ENCODE results near the gene TNFSF10. TPM values are rescaled to one million over a fixed set of nuclear protein-coding genes. Genes with fewer than 3 reads are reported as not detected.

Gene TNFSF10
- total and polyA plus RNA-seq, 2 experiments from 2014 or later = 13.0 to 21.3 TPM

DNA sequence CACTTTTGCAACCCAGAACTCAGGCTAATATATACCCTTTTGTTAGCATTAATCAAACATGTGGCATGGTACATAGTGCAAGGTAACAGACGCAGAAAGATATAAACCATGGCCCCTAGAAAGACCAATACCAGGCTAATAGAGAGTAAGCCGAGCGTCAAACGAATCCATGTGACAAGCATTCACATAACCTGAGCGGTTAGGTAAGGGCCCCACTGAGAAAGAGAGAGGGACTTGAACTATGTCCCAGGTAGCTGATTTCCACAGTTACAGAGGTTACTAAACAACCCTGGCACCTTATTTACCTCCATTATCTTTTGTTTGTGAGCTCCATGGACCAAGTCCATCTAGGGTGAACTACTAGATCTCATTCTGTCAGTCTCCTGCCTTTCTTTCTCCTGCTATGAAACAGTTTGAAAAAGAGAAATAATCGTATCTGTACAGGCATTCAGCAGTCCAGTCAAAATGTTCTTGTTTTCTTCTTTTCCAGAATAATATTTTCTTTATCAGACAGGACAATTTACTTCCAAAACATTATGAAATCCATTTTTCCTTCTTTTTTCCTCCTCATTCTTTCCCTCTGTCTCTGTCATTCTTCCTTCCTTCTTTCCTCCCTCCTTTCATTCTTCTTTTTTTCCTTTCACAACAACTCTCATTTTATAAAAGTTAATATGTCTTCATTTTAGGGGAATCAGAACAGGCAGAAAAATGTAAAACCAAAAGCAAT is 30.5 kb upstream of the TNFSF10 start:
- TF ChIP-seq, protein P1, sequence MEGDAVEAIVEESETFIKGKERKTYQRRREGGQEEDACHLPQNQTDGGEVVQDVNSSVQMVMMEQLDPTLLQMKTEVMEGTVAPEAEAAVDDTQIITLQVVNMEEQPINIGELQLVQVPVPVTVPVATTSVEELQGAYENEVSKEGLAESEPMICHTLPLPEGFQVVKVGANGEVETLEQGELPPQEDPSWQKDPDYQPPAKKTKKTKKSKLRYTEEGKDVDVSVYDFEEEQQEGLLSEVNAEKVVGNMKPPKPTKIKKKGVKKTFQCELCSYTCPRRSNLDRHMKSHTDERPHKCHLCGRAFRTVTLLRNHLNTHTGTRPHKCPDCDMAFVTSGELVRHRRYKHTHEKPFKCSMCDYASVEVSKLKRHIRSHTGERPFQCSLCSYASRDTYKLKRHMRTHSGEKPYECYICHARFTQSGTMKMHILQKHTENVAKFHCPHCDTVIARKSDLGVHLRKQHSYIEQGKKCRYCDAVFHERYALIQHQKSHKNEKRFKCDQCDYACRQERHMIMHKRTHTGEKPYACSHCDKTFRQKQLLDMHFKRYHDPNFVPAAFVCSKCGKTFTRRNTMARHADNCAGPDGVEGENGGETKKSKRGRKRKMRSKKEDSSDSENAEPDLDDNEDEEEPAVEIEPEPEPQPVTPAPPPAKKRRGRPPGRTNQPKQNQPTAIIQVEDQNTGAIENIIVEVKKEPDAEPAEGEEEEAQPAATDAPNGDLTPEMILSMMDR (IDR thresholded peaks at IDR 0.05; ENCODE audit: poor library complexity) = no peak
- TF ChIP-seq EZH2phosphoT487 (IDR thresholded peaks at IDR 0.05; ENCODE audit: low read depth, severe bottlenecking, unreplicated experiment) (no peak), EZH2 (IDR thresholded peaks at IDR 0.05; ENCODE audit: borderline replicate concordance) (no peak)
- Histone ChIP-seq H3K9me3 (ENCODE audit: low read depth) (no peaks in the 10 kb centered on the region), H3K27ac (peak overlapping the region; percentile 85), H3K36me3 (replicated peaks; ENCODE audit: insufficient read depth, low read depth) (no peaks in the 10 kb centered on the region), H3K79me2 (no peaks in the 10 kb centered on the region), H4K20me1 (ENCODE audit: insufficient read depth, poor library complexity, severe bottlenecking) (no peaks in the 10 kb centered on the region), H3K4me2 (peak overlapping the region; percentile 36), H3K9me2 (replicated peaks; ENCODE audit: insufficient read depth) (no peaks in the 10 kb centered on the region), H3K27me3 (no peaks in the 10 kb centered on the region), H3K4me1 (ENCODE audit: insufficient read depth) (peaks cover 11% of the 10 kb centered on the region), H3K4me3 (no peak overlapping the region), H2AFZ (no peak overlapping the region)
- peak; percentile 64 for DNase-seq (ENCODE audit: low spot score)
- WGBS (ENCODE audit: low lambda C conversion rate, missing lambda C conversion rate) = 65% methylated on average over 6 of the region's 6 CpGs

DNA sequence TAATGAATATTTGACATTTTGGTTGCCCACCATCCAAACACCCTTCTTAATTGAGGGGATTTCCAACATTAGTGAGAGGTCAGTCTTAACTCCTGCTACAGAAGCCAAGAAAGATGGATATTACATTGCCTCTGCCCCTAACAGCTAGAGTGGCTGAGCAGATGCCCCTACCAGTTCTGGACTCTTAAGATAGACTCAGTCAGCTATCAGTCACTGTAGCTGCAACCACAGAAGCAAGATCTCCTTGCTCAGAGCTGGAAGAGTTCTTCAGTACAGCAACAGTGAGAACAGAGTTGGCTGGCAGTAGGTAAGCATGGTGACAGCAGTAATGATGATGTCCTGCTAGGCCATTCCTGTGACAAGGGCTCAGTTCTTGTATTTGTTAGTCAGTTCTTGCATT is 29.4 kb upstream of the TNFSF10 start:
- Histone ChIP-seq H3K27me3 (no peaks in the 10 kb centered on the region), H2AFZ (no peak overlapping the region), H4K20me1 (ENCODE audit: insufficient read depth, poor library complexity, severe bottlenecking) (no peaks in the 10 kb centered on the region), H3K36me3 (replicated peaks; ENCODE audit: insufficient read depth, low read depth) (no peaks in the 10 kb centered on the region), H3K27ac (peak overlapping the region; percentile 85), H3K9me2 (replicated peaks; ENCODE audit: insufficient read depth) (no peaks in the 10 kb centered on the region), H3K4me2 (no peak overlapping the region), H3K4me1 (ENCODE audit: insufficient read depth) (peaks cover 14% of the 10 kb centered on the region), H3K4me3 (no peak overlapping the region), H3K79me2 (no peaks in the 10 kb centered on the region), H3K9me3 (ENCODE audit: low read depth) (no peaks in the 10 kb centered on the region)
- DNase-seq (ENCODE audit: low spot score) = no peak
- TF ChIP-seq, protein P1 (IDR thresholded peaks at IDR 0.05; ENCODE audit: poor library complexity) = no peak
- no peak for TF ChIP-seq EZH2 (IDR thresholded peaks at IDR 0.05; ENCODE audit: borderline replicate concordance)
- TF ChIP-seq EZH2phosphoT487 (IDR thresholded peaks at IDR 0.05; ENCODE audit: low read depth, severe bottlenecking, unreplicated experiment) = no peak

DNA sequence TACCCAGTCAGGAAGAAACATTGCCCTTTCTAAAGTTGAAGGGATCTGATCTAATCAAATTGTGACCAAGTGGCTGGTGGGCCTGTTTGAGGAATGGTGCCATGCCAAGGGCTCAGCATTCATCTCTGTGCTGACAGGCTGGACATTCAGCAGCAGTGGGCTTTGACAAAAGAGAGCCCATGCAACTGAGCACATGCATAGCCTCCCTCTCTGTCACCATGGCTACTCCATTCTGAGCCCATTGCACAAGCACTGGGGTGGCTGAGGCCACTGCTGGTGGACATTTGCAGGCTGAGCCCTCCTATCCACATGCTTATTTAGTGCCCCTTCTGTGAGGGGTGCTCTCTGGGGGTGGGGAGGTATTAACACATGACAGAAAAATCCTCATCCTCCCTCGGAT is 28.6 kb upstream of the TNFSF10 start:
- 100% methylated on average over 1 of the region's 1 CpG for WGBS (ENCODE audit: low lambda C conversion rate, missing lambda C conversion rate)
- TF ChIP-seq, protein P1 (IDR thresholded peaks at IDR 0.05; ENCODE audit: poor library complexity) = no peak
- TF ChIP-seq EZH2 (IDR thresholded peaks at IDR 0.05; ENCODE audit: borderline replicate concordance) (no peak), EZH2phosphoT487 (IDR thresholded peaks at IDR 0.05; ENCODE audit: low read depth, severe bottlenecking, unreplicated experiment) (no peak)
- DNase-seq (ENCODE audit: low spot score) = no peak
- H3K4me3 ChIP-seq = no peak overlapping the region
- no peak overlapping the region for H3K4me2 ChIP-seq
- H2AFZ ChIP-seq = no peak overlapping the region
- no peaks in the 10 kb centered on the region for H3K27me3 ChIP-seq
- no peak overlapping the region for H3K27ac ChIP-seq
- H4K20me1 ChIP-seq (ENCODE audit: insufficient read depth, poor library complexity, severe bottlenecking) = no peaks in the 10 kb centered on the region
- H3K9me3 ChIP-seq (ENCODE audit: low read depth) = no peaks in the 10 kb centered on the region
- H3K9me2 ChIP-seq (replicated peaks; ENCODE audit: insufficient read depth) = no peaks in the 10 kb centered on the region
- H3K4me1 ChIP-seq (ENCODE audit: insufficient read depth) = peaks cover 14% of the 10 kb centered on the region
- H3K36me3 ChIP-seq (replicated peaks; ENCODE audit: insufficient read depth, low read depth) = no peaks in the 10 kb centered on the region
- no peaks in the 10 kb centered on the region for H3K79me2 ChIP-seq

Data from hepatocyte (in vitro differentiated cells).